ENCODE measurements around the gene RAD51C. TPM values are rescaled to one million over a fixed set of nuclear protein-coding genes. Genes with fewer than 3 reads are reported as not detected.

The RAD51C gene
- total RNA-seq, 2 experiments from 2014 or later: 73.3 to 76.8 TPM

DNA sequence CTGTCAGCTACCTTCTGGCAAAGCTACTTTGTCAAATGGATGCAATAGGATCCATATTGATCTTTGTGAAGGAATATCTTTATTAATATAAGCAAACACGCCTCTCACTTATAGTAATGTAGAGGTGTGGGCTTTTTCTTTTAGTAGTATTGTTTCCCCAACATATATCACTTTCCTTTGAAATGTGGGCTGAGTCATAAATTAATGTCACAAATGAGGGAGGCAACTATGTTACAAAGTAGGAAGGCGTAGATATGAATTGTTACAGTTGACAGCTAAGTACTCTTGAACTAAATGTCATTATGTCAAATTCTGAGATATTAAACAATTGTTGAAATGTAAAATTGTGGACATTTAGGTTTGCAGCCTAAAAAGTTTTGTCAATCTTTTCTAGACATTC lies 60.6 kb downstream of the RAD51C start:
- ATAC-seq (no peak), DNase-seq (no peak)
- Mint-ChIP-seq H3K27me3 (peaks cover 22% of the 10 kb centered on the region), H3K4me3 (no peak overlapping the region), H3K4me1 (ENCODE audit: low read depth) (peaks cover 10% of the 10 kb centered on the region), H3K36me3 (ENCODE audit: low read depth) (no peaks in the 10 kb centered on the region), H3K27ac (no peak overlapping the region), H3K9me3 (no peaks in the 10 kb centered on the region)
- intact Hi-C loops (cut with micrococcal nuclease): no loop called here
- TF ChIP-seq, protein P1, sequence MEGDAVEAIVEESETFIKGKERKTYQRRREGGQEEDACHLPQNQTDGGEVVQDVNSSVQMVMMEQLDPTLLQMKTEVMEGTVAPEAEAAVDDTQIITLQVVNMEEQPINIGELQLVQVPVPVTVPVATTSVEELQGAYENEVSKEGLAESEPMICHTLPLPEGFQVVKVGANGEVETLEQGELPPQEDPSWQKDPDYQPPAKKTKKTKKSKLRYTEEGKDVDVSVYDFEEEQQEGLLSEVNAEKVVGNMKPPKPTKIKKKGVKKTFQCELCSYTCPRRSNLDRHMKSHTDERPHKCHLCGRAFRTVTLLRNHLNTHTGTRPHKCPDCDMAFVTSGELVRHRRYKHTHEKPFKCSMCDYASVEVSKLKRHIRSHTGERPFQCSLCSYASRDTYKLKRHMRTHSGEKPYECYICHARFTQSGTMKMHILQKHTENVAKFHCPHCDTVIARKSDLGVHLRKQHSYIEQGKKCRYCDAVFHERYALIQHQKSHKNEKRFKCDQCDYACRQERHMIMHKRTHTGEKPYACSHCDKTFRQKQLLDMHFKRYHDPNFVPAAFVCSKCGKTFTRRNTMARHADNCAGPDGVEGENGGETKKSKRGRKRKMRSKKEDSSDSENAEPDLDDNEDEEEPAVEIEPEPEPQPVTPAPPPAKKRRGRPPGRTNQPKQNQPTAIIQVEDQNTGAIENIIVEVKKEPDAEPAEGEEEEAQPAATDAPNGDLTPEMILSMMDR (IDR thresholded peaks at IDR 0.05): no peak
- ChIA-PET POLR2A (interaction anchor here (0.6 kb wide), 1 partner anchor 16 kb away, joined by 3 read pairs; no protein-coding TSS in a partner anchor), CTCF (no interaction called here)

GRCh38 chr17:58755269-58755576 lies 62.8 kb downstream of the RAD51C start:
- Mint-ChIP-seq H3K4me3 (peak overlapping the region; percentile 76), H3K36me3 (ENCODE audit: low read depth) (no peaks in the 10 kb centered on the region), H3K27me3 (peaks cover 39% of the 10 kb centered on the region), H3K4me1 (ENCODE audit: low read depth) (peaks cover 10% of the 10 kb centered on the region), H3K27ac (no peak overlapping the region), H3K9me3 (no peaks in the 10 kb centered on the region)
- CTCF ChIA-PET: interaction anchor here (0.9 to 1.8 kb wide), 2 partner anchors 214 to 236 kb away, joined by 3 to 4 read pairs; no protein-coding TSS in a partner anchor
- intact Hi-C loops (cut with micrococcal nuclease): no loop called here
- no peak for ATAC-seq
- TF ChIP-seq, protein P1 (IDR thresholded peaks at IDR 0.05): no peak
- no peak for DNase-seq
- POLR2A ChIA-PET: interaction anchor here (0.6 to 1.5 kb wide), 3 partner anchors 63 to 124 kb away, joined by 4 to 8 read pairs (median 4); partner anchors contain the start of gene RAD51C

GRCh38 chr17:58755577-58756245 lies 63.3 kb downstream of the RAD51C start, which contains the start of gene PPM1E:
Gene PPM1E, plus strand, starts transcription at chr17:58755854.
- no peaks in the 10 kb centered on the region for H3K9me3 Mint-ChIP-seq
- H3K36me3 Mint-ChIP-seq (ENCODE audit: low read depth): no peaks in the 10 kb centered on the region
- POLR2A ChIA-PET: interaction anchor here (1.4 to 1.5 kb wide), 2 partner anchors 63 to 124 kb away, joined by 4 to 8 read pairs; partner anchors contain the start of gene RAD51C
- CTCF ChIA-PET: interaction anchor here (0.9 to 1.8 kb wide), 3 partner anchors 32 to 237 kb away, joined by 3 to 4 read pairs (median 3); no protein-coding TSS in a partner anchor
- H3K27ac Mint-ChIP-seq: no peak within 1 kb of the TSS
- peaks cover 10% of the 10 kb centered on the region for H3K4me1 Mint-ChIP-seq (ENCODE audit: low read depth)
- intact Hi-C loops (cut with micrococcal nuclease): no loop called here
- H3K4me3 Mint-ChIP-seq: peak within 1 kb of the TSS; percentile 76
- TF ChIP-seq, protein P1 (IDR thresholded peaks at IDR 0.05): no peak
- DNase-seq: peak; percentile 60
- H3K27me3 Mint-ChIP-seq: peaks cover 44% of the 10 kb centered on the region
- ATAC-seq: peak; percentile 86

DNA sequence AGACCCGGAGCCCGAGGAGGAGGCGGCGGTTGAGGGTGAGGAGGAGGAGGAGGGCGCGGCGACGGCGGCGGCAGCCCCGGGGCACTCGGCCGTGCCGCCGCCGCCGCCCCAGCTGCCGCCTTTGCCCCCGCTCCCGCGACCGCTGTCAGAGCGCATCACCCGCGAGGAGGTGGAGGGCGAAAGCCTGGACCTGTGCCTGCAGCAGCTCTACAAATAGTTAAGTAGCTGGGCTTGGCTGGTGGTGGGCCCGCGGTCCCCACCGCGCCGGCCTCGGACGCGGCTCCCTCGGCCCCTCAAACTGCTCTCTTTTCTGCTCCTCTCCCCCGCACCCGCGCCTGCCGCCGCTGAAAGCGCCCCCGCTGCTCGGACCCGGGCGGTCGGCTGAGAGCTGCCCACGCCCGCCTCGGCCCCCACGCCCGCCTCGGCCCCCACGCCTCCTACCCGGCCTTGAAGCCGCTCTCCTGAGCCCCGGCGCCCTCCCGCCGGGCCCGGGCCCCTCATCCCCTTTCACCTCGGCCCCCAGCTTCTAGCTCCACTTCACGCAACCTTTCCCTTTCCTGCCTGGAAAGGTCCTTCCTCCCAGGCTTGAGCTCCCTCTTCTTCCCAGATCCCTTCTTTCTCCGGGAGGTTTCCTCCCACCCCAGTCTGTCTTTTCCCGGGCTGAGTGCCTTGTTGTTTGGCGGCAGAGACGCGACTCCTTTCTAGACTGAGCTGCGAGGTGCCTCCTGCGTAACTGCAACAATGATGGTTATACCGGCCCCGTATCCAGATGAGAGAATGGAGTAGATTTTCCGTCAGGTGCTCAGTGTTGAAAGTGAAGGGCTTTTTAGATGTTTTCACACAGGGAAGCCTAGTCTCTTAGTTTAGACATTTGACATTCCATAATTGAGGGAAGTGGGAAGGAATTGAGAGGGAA lies 64.1 kb downstream of the RAD51C start:
- peaks cover 51% of the 10 kb centered on the region for H3K27me3 Mint-ChIP-seq
- H3K27ac Mint-ChIP-seq: no peak overlapping the region
- intact Hi-C loops (cut with micrococcal nuclease): no loop called here
- ChIA-PET CTCF (interaction anchor here (1.1 to 1.8 kb wide), 3 partner anchors 31 to 237 kb away, joined by 3 to 4 read pairs (median 3); no protein-coding TSS in a partner anchor), POLR2A (interaction anchor here (1.4 kb wide), 1 partner anchor 64 kb away, joined by 4 read pairs; the partner anchor contains the start of gene RAD51C)
- ATAC-seq (peak; percentile 34), DNase-seq (peak; percentile 16)
- peaks cover 10% of the 10 kb centered on the region for H3K4me1 Mint-ChIP-seq (ENCODE audit: low read depth)
- no peaks in the 10 kb centered on the region for H3K36me3 Mint-ChIP-seq (ENCODE audit: low read depth)
- no peaks in the 10 kb centered on the region for H3K9me3 Mint-ChIP-seq
- peak overlapping the region; percentile 76 for H3K4me3 Mint-ChIP-seq
- TF ChIP-seq, protein P1 (IDR thresholded peaks at IDR 0.05): no peak
